AG10803 (cell line): ENCODE data around the gene RHOT2.

Experiments used
- DNase-seq: peaks from one replicate; pipeline ENCODE4 v3.0.0; 2010; ENCODE audit warnings: low read depth
- H3K4me3 ChIP-seq: 2 replicates; pipeline ENCODE4 v1.5.1; 2011; ENCODE audit warnings: mild to moderate bottlenecking, low read length, control low read depth
- CTCF ChIP-seq: conservative IDR thresholded peaks from 2 replicates; pipeline ENCODE4 v1.5.1; 2011; ENCODE audit warnings: mild to moderate bottlenecking, low read length, control low read depth, inconsistent platforms

The RHOT2 gene

GRCh38 chr16:667113-667779, 686 bp upstream of the RHOT2 start:
- no peak overlapping the region for H3K4me3 ChIP-seq
- DNase-seq, result no peak

GRCh38 chr16:668519-669171, 713 bp downstream of the RHOT2 start:
- TF ChIP-seq CTCF, result no peak
- peak overlapping the region; percentile 74 for H3K4me3 ChIP-seq
- no peak for DNase-seq

More at GRCh38 chr16:667113-667779, 686 bp upstream of the RHOT2 start:
- TF ChIP-seq CTCF, result no peak

- peak overlapping the region; percentile 74; the same call in 1 of the 2 replicates for H3K4me3 ChIP-seq
- TF ChIP-seq CTCF, result no peak
- no peak for DNase-seq
Observed at GRCh38 chr16:669666-670065, 1.7 kb downstream of the RHOT2 start.

GRCh38 chr16:670485-671352, 2.8 kb downstream of the RHOT2 start:
- no peak for DNase-seq
- TF ChIP-seq CTCF, result no peak
- H3K4me3 ChIP-seq, result no peak overlapping the region

GRCh38 chr16:671353-672131, 3.6 kb downstream of the RHOT2 start:
- no peak for TF ChIP-seq CTCF
- DNase-seq, result no peak

GRCh38 chr16:672371-672770, 4.4 kb downstream of the RHOT2 start:
- H3K4me3 ChIP-seq, result no peak overlapping the region
- no peak for TF ChIP-seq CTCF
- no peak for DNase-seq

More at GRCh38 chr16:671353-672131, 3.6 kb downstream of the RHOT2 start:
- no peak overlapping the region for H3K4me3 ChIP-seq
